GM12874 (cell line): ENCODE measurements around the gene METTL26.

Experiments used
- CTCF ChIP-seq: IDR thresholded peaks from 2 replicates; pipeline ENCODE4 v1.5.1; 2011; ENCODE audit warnings: low read depth, mild to moderate bottlenecking, control low read depth, low read length, moderate library complexity; ENCODE audit not compliant: insufficient read depth

METTL26 gene

GRCh38 chr16:627454-628239, 8.5 kb downstream of the METTL26 start:
- no peak for TF ChIP-seq CTCF

- no peak for TF ChIP-seq CTCF
These were observed 9.2 kb downstream of the METTL26 start for GRCh38 chr16:626787-627453.

GRCh38 chr16:625977-626765, 9.9 kb downstream of the METTL26 start:
- no peak for TF ChIP-seq CTCF

- TF ChIP-seq CTCF: no peak
These were observed 10.8 kb downstream of the METTL26 start for GRCh38 chr16:625117-625976.

- TF ChIP-seq CTCF: no peak
These were observed 11.5 kb downstream of the METTL26 start for GRCh38 chr16:624526-625070.

GRCh38 chr16:622920-623280, 13.2 kb downstream of the METTL26 start:
- no peak for TF ChIP-seq CTCF
